ENCODE results near the gene NR4A3. TPM values are rescaled to one million over a fixed set of nuclear protein-coding genes. Genes with fewer than 3 reads are reported as not detected.
A peak's percentile ranks its signal among the peaks of the same experiment; 100 is the strongest.

NR4A3 gene
- polyA plus RNA-seq, 2 of the 4 experiments (the other 2 are of a cell fraction) = 1.6 to 2.0 TPM

- no peak for TF ChIP-seq ATOH8 (CRISPR knock-in tag; IDR thresholded peaks at IDR 0.05; ENCODE audit: low read depth)
- TF ChIP-seq RCOR1 (IDR thresholded peaks at IDR 0.05; ENCODE audit: low read depth, low read length) = no peak
- no peak for TF ChIP-seq SMC3 (IDR thresholded peaks at IDR 0.05)
- peak; percentile 76 for TF ChIP-seq POLR2A (IDR thresholded peaks at IDR 0.05; ENCODE audit: low read length)
- no peak for TF ChIP-seq ESRRA (IDR thresholded peaks at IDR 0.05; ENCODE audit: borderline replicate concordance, low read length)
- no peak for TF ChIP-seq FOSL2 (IDR thresholded peaks at IDR 0.05)
- peak; percentile 57; the same call in 1 of the 2 replicates for TF ChIP-seq FOSL2 (CRISPR knock-in tag; IDR thresholded peaks at IDR 0.05)
- peak; percentile 53; the same call in 1 of the 2 replicates for TF ChIP-seq GATA3 (IDR thresholded peaks at IDR 0.05; ENCODE audit: borderline replicate concordance)
- no peak for TF ChIP-seq ZNF302 (CRISPR knock-in tag; IDR thresholded peaks at IDR 0.05)
- 0 out of 2 replicates have a peak, but pooled peaks have one; percentile 73 for TF ChIP-seq TFCP2L1 (CRISPR knock-in tag; IDR thresholded peaks at IDR 0.05)
- TF ChIP-seq BHLHE40 (IDR thresholded peaks at IDR 0.05; ENCODE audit: low read depth, low read length) = no peak; the same call in 1 of the 2 replicates
- TF ChIP-seq HEYL (CRISPR knock-in tag; IDR thresholded peaks at IDR 0.05) = no peak
- no peak for TF ChIP-seq EHMT2 (IDR thresholded peaks at IDR 0.05; ENCODE audit: low read depth)
Observed at GRCh38 chr9:99821396-99822108, at the start of gene NR4A3 (continued).

GRCh38 chr9:99773468-99774138 is 48.1 kb upstream of the NR4A3 start:
- FAIRE-seq (no peak), ATAC-seq (no peak), DNase-seq (ENCODE audit: low read depth in 1 of 2, low spot score in 1 of 2) (no peak)
- no peak overlapping the region for H3K4me2 ChIP-seq
- WGBS (ENCODE audit: missing lambda C conversion rate) = 3% methylated on average over 2 of the region's 2 CpGs
- H3K4me1 ChIP-seq = no peaks in the 10 kb centered on the region
- no peak overlapping the region for H3K27ac ChIP-seq
- no peak overlapping the region for H3K4me3 ChIP-seq
- CTCF ChIA-PET = interaction anchor here (0.7 kb wide), 2 partner anchors 51 to 132 kb away, joined by 3 read pairs; no protein-coding TSS in a partner anchor
- H3K9me3 ChIP-seq = no peaks in the 10 kb centered on the region
- POLR2A ChIA-PET = no interaction called here
- no peak for TF ChIP-seq EP300 (IDR thresholded peaks at IDR 0.05)

- H3K9me3 ChIP-seq = no peaks in the 10 kb centered on the region
- H3K4me1 ChIP-seq = no peaks in the 10 kb centered on the region
- no peak for TF ChIP-seq FOSL2 (IDR thresholded peaks at IDR 0.05)
- TF ChIP-seq FOSL2 (CRISPR knock-in tag; IDR thresholded peaks at IDR 0.05) = peak; percentile 60
- no peak for TF ChIP-seq KDM1A (IDR thresholded peaks at IDR 0.05; ENCODE audit: low read depth)
- no peak overlapping the region for H3K4me3 ChIP-seq
- FAIRE-seq = no peak
- 4% methylated on average over 2 of the region's 2 CpGs for WGBS (ENCODE audit: missing lambda C conversion rate)
- ATAC-seq = peak; percentile 70 to 91; a peak in 4 of 6 replicates
- CTCF ChIA-PET = interaction anchor here (1.4 kb wide), 1 partner anchor 25 kb away, joined by 4 read pairs; no protein-coding TSS in a partner anchor
- no peak overlapping the region for H3K4me2 ChIP-seq
- peak; percentile 20 to 27 for DNase-seq (ENCODE audit: low read depth in 1 of 2, low spot score in 1 of 2)
- H3K27ac ChIP-seq = no peak overlapping the region
- POLR2A ChIA-PET = no interaction called here
Observed at GRCh38 chr9:99778308-99778707, 43.4 kb upstream of the NR4A3 start.

GRCh38 chr9:99778836-99779235 is 42.8 kb upstream of the NR4A3 start:
- ATAC-seq (no peak), FAIRE-seq (no peak)
- 56% methylated on average over 3 of the region's 3 CpGs for WGBS (ENCODE audit: missing lambda C conversion rate)

More at GRCh38 chr9:99778836-99779235, 42.8 kb upstream of the NR4A3 start:
- H3K9me3 ChIP-seq = no peaks in the 10 kb centered on the region
- DNase-seq (ENCODE audit: low read depth in 1 of 2, low spot score in 1 of 2) = no peak
- ChIA-PET CTCF (interaction anchor here (1.4 kb wide), 1 partner anchor 25 kb away, joined by 4 read pairs; no protein-coding TSS in a partner anchor), POLR2A (no interaction called here)
- H3K27ac ChIP-seq = no peak overlapping the region
- H3K4me2 ChIP-seq = no peak overlapping the region
- H3K4me3 ChIP-seq = no peak overlapping the region
- TF ChIP-seq CHD2 (IDR thresholded peaks at IDR 0.05; ENCODE audit: low read length, partially characterized antibody) = no peak
- no peak for TF ChIP-seq RFX5 (IDR thresholded peaks at IDR 0.05)
- TF ChIP-seq PBX3 (IDR thresholded peaks at IDR 0.05) = no peak
- TF ChIP-seq SMC3 (IDR thresholded peaks at IDR 0.05) = no peak
- no peak for TF ChIP-seq HOXA7 (CRISPR knock-in tag; IDR thresholded peaks at IDR 0.05)
- no peak for TF ChIP-seq NFE2L2 (conservative IDR thresholded peaks at IDR 0.05; ENCODE audit: low read length)
- no peak for TF ChIP-seq ESRRA (IDR thresholded peaks at IDR 0.05; ENCODE audit: borderline replicate concordance, low read length)
- no peak for TF ChIP-seq HOXB5 (CRISPR knock-in tag; IDR thresholded peaks at IDR 0.05)
- TF ChIP-seq POLR2A (IDR thresholded peaks at IDR 0.05; ENCODE audit: low read length) = no peak
- H3K4me1 ChIP-seq = no peaks in the 10 kb centered on the region
